NCI-H510A (cell line): Measurements from ENCODE around the gene OR51A7.
"Not testable (repeated sequence)": the region's sequence is repeated elsewhere in the genome, so short reads cannot be mapped to it uniquely, and the experiment has no call there.

ENCODE experiments used
- DNase-seq: peaks from one replicate; lab custom pipeline; 2025; lab: John Stamatoyannopoulos, UW

Gene OR51A7, protein sequence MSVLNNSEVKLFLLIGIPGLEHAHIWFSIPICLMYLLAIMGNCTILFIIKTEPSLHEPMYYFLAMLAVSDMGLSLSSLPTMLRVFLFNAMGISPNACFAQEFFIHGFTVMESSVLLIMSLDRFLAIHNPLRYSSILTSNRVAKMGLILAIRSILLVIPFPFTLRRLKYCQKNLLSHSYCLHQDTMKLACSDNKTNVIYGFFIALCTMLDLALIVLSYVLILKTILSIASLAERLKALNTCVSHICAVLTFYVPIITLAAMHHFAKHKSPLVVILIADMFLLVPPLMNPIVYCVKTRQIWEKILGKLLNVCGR

DNA sequence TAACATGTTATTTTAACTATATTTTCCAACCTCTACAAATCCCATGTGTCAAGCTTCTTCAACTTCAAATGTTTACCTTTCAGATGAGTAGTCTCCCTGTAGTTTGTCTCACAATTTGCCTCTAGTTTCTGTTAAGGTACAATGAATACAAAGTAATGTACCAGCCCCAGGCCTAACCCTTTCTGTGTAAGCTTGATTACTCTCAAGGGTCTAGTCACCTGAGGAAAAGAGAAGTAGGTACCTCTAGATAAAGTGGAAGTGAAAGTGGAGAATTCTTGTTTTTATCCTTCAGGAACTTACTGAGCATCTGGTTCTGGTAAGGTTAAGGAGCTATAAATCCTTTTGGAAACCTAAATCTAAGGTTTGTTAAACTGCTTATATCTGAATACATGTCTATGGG lies at the start of gene OR51A7:
Gene OR51A7 (plus strand): TSS at position 300 of the 400 bp plus-strand sequence. CDS start 3,587 bp downstream, outside the sequence.
- no peak for DNase-seq

GRCh38 chr11:4854286-4854685 lies 49.3 kb upstream of the OR51A7 start:
- not testable (repeated sequence) for DNase-seq

DNA sequence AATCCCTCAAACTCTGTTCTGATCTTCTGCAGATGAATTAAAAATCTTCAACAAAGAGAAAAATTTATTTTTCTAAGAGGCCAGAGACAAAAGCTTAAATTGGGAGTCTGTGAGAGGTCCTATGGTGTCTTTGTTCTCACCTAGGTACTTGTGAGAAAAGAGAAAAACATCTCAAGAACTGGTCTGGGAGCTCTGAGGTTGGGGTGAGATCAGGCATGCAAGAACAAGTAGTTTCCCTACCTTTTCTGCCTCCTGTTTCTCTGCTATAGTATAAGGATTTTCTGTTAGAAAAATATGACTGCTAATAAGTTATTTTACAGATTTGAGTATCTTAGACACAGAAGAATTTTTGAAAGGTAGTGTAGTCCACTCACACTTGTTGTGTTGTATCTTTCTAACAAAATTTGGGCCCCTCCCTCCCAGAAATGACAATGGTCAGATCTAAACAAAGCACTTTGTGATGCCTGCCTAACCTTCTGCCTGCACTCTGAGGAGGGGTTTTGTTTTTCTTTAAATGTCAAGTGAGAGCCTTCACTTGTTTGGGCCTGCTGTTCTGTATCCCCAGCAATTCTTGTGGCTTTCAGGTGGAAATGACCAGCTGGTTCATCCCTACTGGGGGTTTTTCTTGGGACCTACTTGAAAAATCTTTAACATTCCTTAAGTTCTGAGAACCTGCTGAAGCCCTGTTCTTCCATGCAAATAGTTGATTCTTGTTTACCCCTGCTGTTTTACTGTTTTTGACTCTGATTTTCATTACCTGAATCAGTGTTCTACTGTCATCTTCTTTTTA lies 40.9 kb upstream of the OR51A7 start:
- no peak for DNase-seq

GRCh38 chr11:4863876-4864275 lies 39.7 kb upstream of the OR51A7 start:
- no peak for DNase-seq

GRCh38 chr11:4865855-4866254 lies 37.7 kb upstream of the OR51A7 start:
- no peak for DNase-seq

DNA sequence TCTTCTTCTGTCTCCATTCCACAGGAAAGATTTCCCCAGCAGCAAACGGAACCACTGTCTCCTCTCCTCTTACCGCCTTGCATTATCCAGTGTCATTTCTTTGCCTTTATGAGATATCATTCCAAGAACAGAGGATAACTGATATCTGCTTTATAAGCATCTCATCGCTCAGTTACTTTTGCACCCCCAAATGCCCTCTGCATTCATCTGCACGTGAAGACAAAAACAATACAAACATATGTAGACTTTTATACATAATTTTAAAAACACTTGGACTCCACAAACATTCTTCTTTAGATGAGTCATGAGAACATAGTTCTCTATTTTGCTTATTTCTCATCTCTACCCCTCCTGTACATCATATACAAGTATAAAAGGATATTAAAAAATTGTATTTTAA lies 22.4 kb upstream of the OR51A7 start:
- no peak for DNase-seq

DNA sequence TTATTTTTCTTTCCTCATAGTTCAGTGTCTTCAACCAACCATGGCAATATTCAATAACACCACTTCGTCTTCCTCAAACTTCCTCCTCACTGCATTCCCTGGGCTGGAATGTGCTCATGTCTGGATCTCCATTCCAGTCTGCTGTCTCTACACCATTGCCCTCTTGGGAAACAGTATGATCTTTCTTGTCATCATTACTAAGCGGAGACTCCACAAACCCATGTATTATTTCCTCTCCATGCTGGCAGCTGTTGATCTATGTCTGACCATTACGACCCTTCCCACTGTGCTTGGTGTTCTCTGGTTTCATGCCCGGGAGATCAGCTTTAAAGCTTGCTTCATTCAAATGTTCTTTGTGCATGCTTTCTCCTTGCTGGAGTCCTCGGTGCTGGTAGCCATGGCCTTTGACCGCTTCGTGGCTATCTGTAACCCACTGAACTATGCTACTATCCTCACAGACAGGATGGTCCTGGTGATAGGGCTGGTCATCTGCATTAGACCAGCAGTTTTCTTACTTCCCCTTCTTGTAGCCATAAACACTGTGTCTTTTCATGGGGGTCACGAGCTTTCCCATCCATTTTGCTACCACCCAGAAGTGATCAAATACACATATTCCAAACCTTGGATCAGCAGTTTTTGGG lies 21.6 kb upstream of the OR51A7 start, which contains the start of gene OR51T1:
Gene OR51T1 (plus strand): TSS at position 41 of the 641 bp plus-strand sequence. CDS start 0 bp downstream, at position 41.
- DNase-seq = no peak

DNA sequence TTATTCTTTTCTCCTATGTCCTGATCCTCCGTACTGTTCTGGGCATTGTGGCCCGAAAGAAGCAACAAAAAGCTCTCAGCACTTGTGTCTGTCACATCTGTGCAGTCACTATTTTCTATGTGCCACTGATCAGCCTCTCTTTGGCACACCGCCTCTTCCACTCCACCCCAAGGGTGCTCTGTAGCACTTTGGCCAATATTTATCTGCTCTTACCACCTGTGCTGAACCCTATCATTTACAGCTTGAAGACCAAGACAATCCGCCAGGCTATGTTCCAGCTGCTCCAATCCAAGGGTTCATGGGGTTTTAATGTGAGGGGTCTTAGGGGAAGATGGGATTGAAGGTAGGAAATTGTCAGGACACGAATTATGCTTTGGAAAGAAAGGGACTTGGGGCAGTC lies 21.0 kb upstream of the OR51A7 start:
- DNase-seq = peak; percentile 3

GRCh38 chr11:4884361-4884760 lies 19.2 kb upstream of the OR51A7 start:
- DNase-seq = no peak

DNA sequence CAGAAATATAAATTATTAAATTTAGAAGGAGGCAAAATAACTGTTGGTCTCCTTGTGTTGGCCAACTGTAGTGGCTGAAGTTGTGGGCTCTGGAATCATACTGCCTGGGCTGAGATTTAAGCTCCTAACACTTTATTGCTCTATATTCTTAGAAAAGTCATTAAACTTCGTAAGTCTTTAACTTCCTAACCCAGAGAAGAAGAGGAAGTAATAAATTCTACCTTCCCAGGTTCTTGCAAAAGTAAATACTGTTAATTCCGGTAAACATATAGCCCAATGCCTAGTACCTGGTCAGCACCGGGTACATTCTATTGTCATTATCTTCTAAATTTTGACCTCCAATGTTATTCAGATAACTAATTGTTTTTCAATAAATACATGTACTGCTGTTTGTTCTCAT lies 17.4 kb upstream of the OR51A7 start:
- DNase-seq = no peak

DNA sequence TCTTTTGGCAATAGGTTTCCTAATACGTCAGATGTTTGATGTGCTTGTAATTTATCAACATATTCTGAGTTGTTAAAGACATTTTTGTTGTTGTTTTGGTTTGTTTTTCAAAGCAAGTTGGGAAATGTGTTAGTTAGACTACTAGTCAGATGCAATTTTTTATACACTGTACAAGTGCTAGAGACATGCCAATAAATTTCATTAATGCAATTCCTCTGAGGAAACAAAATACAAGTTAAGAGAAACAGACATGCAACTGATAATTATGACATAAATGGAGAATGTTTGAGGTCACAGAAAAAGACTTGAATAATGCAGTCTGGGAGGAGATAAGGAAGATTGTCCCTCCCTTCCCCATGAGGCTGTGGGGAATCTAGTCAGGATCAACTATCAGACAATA lies 16.0 kb upstream of the OR51A7 start:
- DNase-seq = no peak

- no peak for DNase-seq
Measured at GRCh38 chr11:4890279-4890678, 13.3 kb upstream of the OR51A7 start.

DNA sequence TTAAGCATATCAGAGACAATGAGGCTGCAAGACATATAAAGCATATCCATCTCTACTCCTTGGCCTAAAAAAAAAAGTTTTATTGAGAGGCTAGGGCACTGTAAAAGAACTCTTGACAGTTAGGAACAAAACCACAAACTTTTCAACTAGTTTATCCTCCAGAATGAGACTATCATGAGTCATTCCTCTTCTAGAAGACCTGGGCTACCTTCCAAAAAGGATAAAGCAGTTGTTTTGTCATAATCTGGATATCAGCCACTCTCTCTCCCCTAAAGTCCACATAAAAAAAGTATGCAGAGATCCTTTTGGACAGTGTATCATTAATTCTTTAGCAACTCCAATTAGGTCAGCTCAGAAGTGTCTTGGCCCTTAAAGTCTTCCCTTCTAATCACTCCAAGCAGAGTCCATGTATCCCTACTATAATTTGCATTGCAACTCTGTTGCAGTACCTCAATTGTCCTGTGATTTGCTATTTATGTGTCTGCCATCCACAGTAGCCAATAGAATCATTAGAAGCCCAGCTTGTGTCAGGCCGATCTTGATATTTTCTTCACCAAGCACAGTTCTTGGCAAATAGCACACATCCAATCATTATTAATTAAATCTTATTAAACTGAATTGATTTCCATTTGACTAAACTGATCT lies 11.5 kb upstream of the OR51A7 start:
- DNase-seq = no peak

GRCh38 chr11:4916581-4916980 lies 13.0 kb downstream of the OR51A7 start:
- DNase-seq = no peak

GRCh38 chr11:4919250-4919649 lies 15.7 kb downstream of the OR51A7 start, which contains the start of gene OR51G2:
TSS of gene OR51G2 (minus strand) at chr11:4919350. CDS start at chr11:4915663, 3,687 bp downstream.
- no peak for DNase-seq

GRCh38 chr11:4921796-4922195 lies 18.2 kb downstream of the OR51A7 start:
- DNase-seq = no peak

DNA sequence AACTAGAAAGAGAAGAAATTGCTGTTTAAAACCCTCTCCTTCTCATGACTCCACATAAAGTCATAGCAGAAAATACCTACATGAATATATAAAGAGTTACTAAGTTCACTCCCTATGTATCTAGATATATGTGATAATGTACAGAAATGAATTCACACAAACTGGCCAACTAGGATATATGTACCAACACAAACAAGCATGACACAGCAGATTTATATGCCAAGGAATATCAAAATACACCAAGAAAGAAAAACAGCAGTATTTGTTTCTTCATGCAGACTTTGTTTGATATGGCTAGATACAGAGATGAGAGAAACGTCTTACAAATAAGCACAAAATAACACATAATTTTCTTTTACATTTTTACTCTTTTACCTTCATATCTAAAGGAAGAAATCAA lies 18.7 kb downstream of the OR51A7 start:
- DNase-seq = no peak

DNA sequence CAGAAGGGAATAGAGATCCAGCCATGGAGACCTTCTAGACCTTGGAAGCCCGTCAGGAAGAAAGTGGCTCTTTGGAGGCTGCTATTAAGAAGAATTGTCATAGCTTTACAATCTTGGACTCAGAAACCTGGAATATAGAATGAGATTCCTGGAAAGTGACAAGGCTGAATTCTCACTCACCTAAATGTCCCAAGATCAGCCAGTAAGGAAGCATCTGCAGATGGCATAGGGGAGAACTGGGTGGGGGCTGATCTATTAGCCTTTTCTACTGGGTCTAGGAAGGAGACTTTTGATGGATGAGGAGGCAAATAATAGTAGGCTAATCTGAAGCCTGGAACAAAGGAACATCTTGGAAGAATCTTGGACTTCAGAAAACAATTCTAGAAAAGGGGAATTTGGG lies 20.7 kb downstream of the OR51A7 start, which contains the start of gene OR51G1:
Gene OR51G1 (minus strand): TSS at position 101 of the 400 bp plus-strand sequence. CDS start 0 bp downstream, at position 101.
- no peak for DNase-seq

DNA sequence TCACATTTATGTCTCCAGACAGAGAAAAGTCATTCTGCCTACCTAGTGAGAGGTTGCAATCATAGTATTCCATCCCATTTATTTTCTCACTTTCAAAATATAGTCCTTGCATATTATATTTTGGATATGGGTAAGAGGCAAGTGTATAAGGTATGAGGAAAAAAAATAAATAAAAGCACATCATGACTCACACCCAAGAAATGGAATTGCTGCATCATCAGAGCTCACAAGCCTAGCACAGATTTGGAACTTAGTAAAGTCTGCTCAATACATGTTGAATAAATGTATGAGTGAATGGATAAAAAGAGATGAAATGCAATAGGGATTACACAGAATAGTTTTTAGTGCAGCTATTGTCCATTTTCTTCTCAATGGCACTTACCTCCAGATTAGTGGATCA lies 23.0 kb downstream of the OR51A7 start:
- DNase-seq = no peak

DNA sequence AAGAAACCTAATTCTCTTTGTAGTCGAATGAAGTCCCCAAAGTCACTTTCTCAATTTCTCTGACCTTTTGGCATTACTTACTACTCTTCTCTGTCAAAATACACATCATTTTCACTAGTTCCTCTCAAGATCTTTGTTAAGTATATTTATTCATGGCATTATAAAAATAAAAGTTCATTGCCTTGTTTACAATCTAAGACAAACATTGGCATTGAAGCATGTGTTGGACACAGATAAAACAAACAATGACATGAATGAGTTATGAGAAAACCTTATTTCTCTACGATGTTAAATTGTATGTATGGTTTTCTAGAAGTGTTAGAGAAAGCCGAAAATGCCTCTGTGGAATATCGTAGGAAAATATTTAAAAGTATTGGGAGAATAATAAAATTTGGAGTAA lies 29.2 kb downstream of the OR51A7 start:
- DNase-seq = no peak

- DNase-seq = no peak
Measured at GRCh38 chr11:4936745-4937144, 33.2 kb downstream of the OR51A7 start.

GRCh38 chr11:4947505-4947904 lies 43.9 kb downstream of the OR51A7 start, which contains the start of gene OR51A4:
TSS of gene OR51A4 (minus strand) at chr11:4947605. CDS start at chr11:4947100, 505 bp downstream.
- DNase-seq = no peak
